ENCODE results near the gene PRKAR2B. TPM values are rescaled to one million over a fixed set of nuclear protein-coding genes. Genes with fewer than 3 reads are reported as not detected.

The PRKAR2B gene
- polyA plus RNA-seq, 1 of the 3 experiments (the other 2 are of a cell fraction), result 17.3 TPM

DNA sequence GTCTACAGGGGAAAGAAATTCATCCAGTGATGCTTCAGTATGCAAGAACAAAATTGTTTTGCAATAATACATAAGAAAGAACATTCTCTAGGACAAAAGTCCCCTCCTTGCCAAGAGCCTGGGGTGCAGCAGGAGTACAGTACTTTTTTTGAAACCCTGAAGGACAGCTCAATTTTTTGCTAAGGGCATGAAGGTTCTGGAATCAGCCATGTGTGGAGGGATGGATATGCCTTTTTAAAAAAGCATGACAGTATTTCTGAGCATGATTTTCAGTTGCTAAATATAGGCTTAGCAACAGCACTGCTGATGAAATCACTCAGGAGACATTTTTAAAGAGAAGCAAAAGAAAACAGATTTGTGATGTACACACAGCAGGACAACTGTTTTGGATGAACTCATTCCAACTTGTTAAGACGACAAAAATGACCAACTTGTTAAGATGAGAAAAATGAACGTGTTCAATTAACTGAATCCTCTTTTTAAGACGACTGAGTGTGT lies 163.6 kb downstream of the PRKAR2B start:
- ChIA-PET POLR2A (no interaction called here), CTCF (interaction anchor here (0.8 to 2.6 kb wide), 7 partner anchors 9 to 1031 kb away, joined by 3 to 10 read pairs (median 4); no protein-coding TSS in a partner anchor)
- Histone ChIP-seq H3K4me2 (no peak overlapping the region), H3F3A (replicated peaks; ENCODE audit: insufficient read depth) (no peaks in the 10 kb centered on the region), H3K4me1 (ENCODE audit: control insufficient read depth in 1 of 2, insufficient read depth in 2 of 2, low read depth in 1 of 2, low read length in 1 of 2) (peaks cover 0 to 14% of the 10 kb centered on the region in 2 experiments; a peak in 2 of 4 replicates), H3K4me3 (ENCODE audit: low read depth in 2 of 2, low read length in 1 of 2) (no peak overlapping the region), H3K79me2 (ENCODE audit: insufficient read depth) (no peaks in the 10 kb centered on the region), H3K27me3 (ENCODE audit: insufficient read depth) (no peaks in the 10 kb centered on the region), H4K20me1 (ENCODE audit: insufficient read depth) (no peaks in the 10 kb centered on the region), H2AFZ (ENCODE audit: low read depth) (no peak overlapping the region), H3K36me3 (replicated peaks in 1 of 2; ENCODE audit: control insufficient read depth in 1 of 2, insufficient read depth in 2 of 2, low read length in 1 of 2) (peaks cover 28 to 64% of the 10 kb centered on the region in 2 experiments), H3K9me3 (no peaks in the 10 kb centered on the region), H3K9me2 (no peaks in the 10 kb centered on the region), H3K9ac (no peak overlapping the region), H3K27ac (ENCODE audit: low read depth in 2 of 2, low read length in 1 of 2) (peak overlapping the region; percentile 6 to 44; a peak in 3 of 4 replicates)
- TF ChIP-seq, protein P1, sequence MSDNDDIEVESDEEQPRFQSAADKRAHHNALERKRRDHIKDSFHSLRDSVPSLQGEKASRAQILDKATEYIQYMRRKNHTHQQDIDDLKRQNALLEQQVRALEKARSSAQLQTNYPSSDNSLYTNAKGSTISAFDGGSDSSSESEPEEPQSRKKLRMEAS (IDR thresholded peaks at IDR 0.05; ENCODE audit: low read depth), result no peak
- no peak for TF ChIP-seq FOSL2 (IDR thresholded peaks at IDR 0.05; ENCODE audit: borderline replicate concordance, low read depth)
- TF ChIP-seq TCF12 (IDR thresholded peaks at IDR 0.05), result no peak
- no peak for TF ChIP-seq CHD2 (IDR thresholded peaks at IDR 0.05; ENCODE audit: low read length, partially characterized antibody)
- TF ChIP-seq EP300 (IDR thresholded peaks at IDR 0.05; ENCODE audit: borderline replicate concordance in 1 of 2, low read depth in 1 of 2, low read length in 1 of 2), result no peak
- TF ChIP-seq JUND (IDR thresholded peaks at IDR 0.05), result no peak
- TF ChIP-seq TEAD4 (IDR thresholded peaks at IDR 0.05; ENCODE audit: borderline replicate concordance, insufficient read depth), result no peak
- TF ChIP-seq, protein P2, sequence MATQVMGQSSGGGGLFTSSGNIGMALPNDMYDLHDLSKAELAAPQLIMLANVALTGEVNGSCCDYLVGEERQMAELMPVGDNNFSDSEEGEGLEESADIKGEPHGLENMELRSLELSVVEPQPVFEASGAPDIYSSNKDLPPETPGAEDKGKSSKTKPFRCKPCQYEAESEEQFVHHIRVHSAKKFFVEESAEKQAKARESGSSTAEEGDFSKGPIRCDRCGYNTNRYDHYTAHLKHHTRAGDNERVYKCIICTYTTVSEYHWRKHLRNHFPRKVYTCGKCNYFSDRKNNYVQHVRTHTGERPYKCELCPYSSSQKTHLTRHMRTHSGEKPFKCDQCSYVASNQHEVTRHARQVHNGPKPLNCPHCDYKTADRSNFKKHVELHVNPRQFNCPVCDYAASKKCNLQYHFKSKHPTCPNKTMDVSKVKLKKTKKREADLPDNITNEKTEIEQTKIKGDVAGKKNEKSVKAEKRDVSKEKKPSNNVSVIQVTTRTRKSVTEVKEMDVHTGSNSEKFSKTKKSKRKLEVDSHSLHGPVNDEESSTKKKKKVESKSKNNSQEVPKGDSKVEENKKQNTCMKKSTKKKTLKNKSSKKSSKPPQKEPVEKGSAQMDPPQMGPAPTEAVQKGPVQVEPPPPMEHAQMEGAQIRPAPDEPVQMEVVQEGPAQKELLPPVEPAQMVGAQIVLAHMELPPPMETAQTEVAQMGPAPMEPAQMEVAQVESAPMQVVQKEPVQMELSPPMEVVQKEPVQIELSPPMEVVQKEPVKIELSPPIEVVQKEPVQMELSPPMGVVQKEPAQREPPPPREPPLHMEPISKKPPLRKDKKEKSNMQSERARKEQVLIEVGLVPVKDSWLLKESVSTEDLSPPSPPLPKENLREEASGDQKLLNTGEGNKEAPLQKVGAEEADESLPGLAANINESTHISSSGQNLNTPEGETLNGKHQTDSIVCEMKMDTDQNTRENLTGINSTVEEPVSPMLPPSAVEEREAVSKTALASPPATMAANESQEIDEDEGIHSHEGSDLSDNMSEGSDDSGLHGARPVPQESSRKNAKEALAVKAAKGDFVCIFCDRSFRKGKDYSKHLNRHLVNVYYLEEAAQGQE (IDR thresholded peaks at IDR 0.05; ENCODE audit: low read depth, low read length), result no peak
- TF ChIP-seq, protein P3, sequence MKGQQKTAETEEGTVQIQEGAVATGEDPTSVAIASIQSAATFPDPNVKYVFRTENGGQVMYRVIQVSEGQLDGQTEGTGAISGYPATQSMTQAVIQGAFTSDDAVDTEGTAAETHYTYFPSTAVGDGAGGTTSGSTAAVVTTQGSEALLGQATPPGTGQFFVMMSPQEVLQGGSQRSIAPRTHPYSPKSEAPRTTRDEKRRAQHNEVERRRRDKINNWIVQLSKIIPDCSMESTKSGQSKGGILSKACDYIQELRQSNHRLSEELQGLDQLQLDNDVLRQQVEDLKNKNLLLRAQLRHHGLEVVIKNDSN (IDR thresholded peaks at IDR 0.05; ENCODE audit: borderline replicate concordance, low read depth), result no peak
- TF ChIP-seq TAF1 (IDR thresholded peaks at IDR 0.05; ENCODE audit: borderline replicate concordance, low read depth, low read length), result no peak
- no peak for TF ChIP-seq SMC3 (IDR thresholded peaks at IDR 0.05; ENCODE audit: low read depth, low read length)
- TF ChIP-seq, protein P4, sequence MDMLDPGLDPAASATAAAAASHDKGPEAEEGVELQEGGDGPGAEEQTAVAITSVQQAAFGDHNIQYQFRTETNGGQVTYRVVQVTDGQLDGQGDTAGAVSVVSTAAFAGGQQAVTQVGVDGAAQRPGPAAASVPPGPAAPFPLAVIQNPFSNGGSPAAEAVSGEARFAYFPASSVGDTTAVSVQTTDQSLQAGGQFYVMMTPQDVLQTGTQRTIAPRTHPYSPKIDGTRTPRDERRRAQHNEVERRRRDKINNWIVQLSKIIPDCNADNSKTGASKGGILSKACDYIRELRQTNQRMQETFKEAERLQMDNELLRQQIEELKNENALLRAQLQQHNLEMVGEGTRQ (IDR thresholded peaks at IDR 0.05; ENCODE audit: borderline replicate concordance, low read depth, low read length), result no peak
- TF ChIP-seq CTCF (IDR thresholded peaks at IDR 0.05), result no peak
- TF ChIP-seq, protein P5, sequence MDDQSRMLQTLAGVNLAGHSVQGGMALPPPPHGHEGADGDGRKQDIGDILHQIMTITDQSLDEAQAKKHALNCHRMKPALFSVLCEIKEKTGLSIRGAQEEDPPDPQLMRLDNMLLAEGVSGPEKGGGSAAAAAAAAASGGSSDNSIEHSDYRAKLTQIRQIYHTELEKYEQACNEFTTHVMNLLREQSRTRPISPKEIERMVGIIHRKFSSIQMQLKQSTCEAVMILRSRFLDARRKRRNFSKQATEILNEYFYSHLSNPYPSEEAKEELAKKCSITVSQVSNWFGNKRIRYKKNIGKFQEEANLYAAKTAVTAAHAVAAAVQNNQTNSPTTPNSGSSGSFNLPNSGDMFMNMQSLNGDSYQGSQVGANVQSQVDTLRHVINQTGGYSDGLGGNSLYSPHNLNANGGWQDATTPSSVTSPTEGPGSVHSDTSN (IDR thresholded peaks at IDR 0.05), result no peak
- TF ChIP-seq, protein P6, sequence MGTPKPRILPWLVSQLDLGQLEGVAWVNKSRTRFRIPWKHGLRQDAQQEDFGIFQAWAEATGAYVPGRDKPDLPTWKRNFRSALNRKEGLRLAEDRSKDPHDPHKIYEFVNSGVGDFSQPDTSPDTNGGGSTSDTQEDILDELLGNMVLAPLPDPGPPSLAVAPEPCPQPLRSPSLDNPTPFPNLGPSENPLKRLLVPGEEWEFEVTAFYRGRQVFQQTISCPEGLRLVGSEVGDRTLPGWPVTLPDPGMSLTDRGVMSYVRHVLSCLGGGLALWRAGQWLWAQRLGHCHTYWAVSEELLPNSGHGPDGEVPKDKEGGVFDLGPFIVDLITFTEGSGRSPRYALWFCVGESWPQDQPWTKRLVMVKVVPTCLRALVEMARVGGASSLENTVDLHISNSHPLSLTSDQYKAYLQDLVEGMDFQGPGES (IDR thresholded peaks at IDR 0.05; ENCODE audit: low read depth, low read length), result no peak
- no peak for TF ChIP-seq MXI1 (IDR thresholded peaks at IDR 0.05; ENCODE audit: low read depth, low read length)
- 84% methylated on average over 3 of the region's 3 CpGs for WGBS (ENCODE audit: low lambda C conversion rate)
- no peak for DNase-seq

All from SK-N-SH (cell line).